NCI-H1417 (cell line): ENCODE results near the gene BBS2.

Experiments used
- DNase-seq, 3 experiments: peaks; one replicate each; lab custom pipeline; 2025; lab: John Stamatoyannopoulos, UW

Gene BBS2

GRCh38 chr16:56477096-56477878 is 42.5 kb downstream of the BBS2 start:
- no peak for DNase-seq

DNA sequence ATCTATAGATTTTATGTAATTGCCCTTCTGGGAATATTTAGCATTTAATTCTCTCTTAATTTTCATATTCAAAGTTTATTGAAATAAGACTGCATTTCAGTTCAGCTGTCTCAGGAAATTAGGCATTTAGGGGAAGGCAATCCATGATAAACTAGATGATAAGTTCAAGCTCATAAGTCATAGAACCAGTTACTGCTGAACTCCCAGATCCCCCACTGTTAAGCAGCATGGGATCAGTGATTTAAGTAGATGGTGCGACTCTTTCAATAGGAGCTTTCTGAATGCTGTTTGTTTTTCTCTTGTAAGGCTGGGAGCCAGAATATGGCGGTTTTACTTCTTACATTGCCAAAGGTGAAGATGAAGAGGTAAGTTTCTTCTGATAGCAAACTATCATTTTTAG is 44.6 kb downstream of the BBS2 start:
- DNase-seq: peak in 2 of 3 experiments; percentile 24 to 66

- DNase-seq: no peak
These were observed 49.2 kb downstream of the BBS2 start for GRCh38 chr16:56470666-56471065.

DNA sequence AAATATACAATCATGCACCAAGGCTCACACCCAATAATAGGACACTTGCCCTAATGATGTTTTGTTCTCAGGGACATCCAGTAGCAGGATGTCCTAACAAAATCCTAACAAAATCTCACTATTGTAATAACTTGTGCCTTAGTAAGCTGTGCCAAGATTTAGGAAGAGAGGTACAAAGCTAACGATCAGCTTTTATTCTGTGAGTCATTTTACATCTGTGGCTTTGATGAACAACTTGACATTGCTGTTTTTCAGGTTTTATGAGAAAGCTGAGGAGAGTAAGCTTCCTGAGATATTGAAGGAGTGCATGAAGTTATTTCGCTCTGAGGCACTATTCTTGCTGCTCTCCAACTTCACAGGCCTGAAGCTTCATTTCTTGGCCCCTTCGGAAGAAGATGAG is 49.6 kb downstream of the BBS2 start:
- DNase-seq: no peak

DNA sequence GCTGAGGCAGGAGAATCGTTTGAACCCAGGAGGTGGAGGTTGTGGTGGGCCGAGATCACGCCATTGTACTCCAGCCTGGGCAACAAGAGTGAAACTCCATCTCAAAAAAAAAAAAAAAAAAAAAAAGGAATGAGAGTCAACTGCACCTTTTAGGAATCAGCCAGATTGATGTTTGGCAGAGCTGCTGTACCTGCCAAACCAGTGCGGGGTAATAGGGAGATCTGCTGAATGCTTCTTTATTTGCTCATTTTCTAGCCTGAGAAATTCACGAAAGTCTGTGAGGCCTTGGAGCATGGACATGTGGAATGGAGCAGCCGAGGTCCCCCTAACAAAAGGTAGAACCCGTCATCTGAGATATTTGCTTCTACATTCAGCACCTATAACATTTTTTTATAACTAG is 50.1 kb downstream of the BBS2 start:
- no peak for DNase-seq

GRCh38 chr16:56468800-56469199 is 51.0 kb downstream of the BBS2 start:
- no peak for DNase-seq

DNA sequence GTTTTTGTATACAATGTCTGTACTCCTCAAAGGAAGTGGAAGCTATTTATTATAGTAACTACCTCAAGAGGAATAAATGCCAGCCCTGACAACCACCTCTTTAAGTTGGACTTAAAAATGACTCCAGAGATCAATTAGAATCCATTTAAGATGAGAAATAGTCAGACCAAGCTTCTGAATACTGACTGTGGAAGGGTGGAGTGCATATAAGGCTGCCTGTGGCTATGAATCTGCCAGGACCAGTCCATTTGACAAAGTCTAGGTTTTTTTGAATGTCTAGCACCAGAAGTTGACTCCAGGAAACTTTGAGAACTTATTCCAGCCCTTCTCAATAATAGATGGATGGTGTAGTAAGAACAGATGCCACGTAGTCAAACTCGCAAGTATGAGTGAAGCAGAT is 53.5 kb downstream of the BBS2 start:
- DNase-seq: no peak

DNA sequence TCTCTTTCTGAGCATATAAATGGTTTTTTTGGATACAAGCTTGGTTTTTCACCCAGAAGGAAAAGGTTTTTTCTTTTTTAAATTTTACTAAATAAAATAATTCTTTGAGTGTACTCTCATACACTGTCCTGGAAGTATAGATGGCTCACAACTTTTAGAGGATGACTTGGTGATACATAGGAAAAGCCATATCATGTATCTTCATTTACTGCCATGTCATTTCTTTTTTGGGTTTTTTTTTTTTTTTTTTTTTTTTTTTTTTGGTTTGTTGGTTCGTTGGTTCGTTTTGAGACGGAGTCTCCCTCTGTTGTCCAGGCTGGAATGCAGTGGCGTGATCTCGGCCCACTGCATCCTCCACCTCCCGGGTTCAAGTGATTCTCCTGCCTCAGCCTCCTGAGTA is 56.7 kb downstream of the BBS2 start:
- no peak for DNase-seq

DNA sequence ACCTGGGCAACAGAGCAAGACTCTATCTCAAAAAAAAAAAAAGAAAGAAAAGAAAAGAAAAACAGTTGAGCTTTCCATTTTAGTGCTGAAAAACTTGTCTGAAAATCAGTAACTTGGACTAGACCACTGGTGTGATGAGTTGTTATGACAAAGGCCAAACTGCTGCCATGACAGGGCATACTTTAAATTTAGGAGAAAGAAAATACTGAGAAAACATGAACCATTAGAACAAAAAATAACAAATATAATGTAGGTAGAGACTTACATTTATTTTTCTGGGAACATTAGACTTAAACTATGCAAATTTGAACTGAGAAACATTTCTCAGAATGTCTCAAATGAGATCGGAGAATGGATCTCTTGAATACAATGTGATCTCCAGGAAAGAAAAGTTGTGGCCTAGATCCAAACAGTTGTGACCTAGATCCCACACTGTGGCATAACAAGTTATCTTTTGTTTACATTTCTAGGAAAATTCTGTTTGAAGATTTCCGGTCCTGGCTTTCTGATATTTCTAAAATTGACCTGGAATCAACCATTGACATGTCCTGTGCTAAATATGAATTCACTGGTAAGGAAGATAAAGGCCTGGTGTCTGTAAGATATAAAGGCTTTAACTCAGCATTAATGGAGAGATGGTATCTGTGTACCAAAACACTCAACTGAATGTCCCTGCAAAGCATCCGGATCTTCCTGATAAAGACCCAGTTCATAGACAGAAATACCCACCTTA is 57.6 kb downstream of the BBS2 start:
- DNase-seq: no peak

DNA sequence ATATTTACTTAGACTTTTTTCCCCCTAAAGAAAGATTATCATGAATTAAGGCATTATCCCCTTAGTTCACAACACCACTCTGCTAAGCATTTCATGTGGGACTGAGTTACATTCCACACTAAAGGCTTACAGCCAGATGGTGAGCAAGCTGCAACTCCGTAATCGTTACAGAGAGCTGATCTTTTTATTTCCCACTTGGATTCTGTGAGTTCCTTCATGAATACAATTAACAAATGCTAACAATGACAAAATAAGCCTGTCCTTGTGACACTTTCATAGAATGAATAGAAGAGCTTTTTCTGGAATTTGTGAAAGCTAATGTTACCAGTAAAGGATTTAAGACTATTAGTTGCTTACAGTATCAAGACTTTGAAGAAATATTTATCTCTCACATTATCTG is 59.7 kb downstream of the BBS2 start:
- no peak for DNase-seq

DNA sequence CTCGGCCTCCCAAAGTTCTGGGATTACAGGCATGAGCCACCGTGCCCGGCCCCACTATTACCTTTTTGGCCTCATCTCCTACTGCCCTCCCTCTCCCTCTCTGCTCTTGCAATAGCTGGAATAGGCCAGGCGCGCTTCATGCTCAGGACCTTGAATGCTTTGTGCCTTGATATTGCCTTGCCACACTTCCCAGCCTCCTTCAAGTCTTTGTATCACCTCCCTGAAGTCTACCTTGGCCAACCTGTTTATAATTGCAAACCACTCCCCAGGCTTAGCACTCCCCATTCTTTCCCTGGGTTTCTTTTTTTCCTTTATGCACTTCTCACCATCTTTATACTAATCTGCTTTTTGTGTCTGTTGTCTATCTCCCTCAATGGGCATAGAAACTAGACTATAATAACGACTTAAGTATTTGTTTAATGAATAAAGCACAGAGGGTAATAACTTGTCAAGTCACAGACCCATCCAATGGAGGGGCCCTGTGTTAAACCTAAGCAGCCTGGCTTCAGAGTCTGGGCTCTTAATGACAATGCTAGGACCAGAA is 61.8 kb downstream of the BBS2 start:
- no peak for DNase-seq

GRCh38 chr16:56451753-56452689 is 67.8 kb downstream of the BBS2 start:
- peak; percentile 5 to 68 (median 40) for DNase-seq

DNA sequence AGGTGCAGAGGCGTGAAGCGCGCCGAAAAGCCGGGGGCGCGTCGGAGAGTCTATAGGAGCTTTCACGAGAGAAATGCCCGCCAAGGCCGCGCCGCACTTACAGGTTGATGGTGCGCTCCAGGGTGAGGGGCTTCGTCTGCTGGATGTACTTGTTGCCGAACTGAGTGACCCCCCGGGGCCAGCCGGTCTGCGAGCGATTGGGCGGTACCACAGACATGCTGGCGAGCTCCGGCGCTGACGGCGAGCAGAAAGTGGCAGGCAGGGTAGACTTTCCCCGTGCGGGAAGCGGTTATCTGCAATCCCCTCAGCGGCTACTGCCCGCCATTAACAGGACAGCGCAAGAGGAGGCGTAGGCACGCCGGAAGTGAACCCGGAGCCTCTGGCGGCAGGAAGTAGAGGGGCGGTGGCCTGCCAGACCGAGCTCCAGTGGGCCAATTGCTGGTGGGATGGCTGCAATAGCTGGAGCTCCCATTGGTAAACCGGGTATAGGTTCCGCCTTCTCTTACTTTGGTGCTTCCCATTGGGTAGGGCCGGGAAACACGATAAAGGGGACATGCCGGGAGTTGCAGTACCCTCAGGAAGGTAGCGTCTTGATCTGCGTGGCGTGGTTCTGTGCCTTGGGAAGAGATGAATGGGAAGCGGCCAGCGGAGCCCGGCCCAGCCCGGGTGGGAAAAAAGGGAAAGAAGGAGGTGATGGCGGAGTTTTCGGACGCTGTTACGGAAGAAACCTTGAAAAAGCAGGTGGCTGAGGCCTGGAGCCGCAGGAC is 68.7 kb downstream of the BBS2 start, which contains the start of the genes NUDT21 and OGFOD1:
Gene NUDT21 (minus strand): TSS at position 347 of the 767 bp plus-strand sequence. CDS start 130 bp downstream, at position 217.
Gene OGFOD1 (plus strand): TSS at position 569 of the 767 bp plus-strand sequence. CDS start 59 bp downstream, at position 628.
- DNase-seq: peak; percentile 86 to 98 (median 95)

DNA sequence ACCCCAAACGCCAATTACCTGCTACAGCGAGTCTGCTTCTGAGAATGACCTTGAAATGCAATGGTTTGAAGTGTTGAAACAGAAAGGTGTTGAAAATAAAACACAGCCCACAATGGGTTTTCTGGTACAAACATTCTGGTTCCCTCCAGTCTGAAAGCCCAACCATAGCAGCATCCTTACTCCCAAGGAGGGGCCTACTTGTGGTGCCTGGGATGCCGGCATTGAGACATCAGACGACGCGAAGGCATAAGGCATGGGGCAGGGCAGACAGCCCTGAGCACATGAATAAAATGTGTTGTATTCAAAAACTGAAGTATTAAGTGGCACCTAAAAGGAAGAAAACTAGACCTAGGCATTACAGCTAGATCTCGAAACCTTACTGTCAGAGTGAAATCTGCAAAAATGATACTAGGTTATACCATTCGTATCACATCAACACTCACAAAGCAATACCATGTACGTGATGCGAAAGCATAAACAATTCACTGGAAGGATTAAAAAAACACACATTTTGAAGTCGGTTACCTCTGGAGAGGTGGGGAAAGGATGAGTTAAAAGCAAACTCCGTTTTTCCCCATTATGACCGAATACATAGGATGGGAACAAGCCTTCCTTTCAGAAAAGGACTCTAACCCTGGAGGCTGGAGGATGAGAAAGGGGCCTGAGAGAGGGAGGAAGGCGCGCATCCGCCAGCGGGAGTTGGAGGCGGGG is 69.4 kb downstream of the BBS2 start:
- DNase-seq: peak in 1 of 3 experiments; percentile 64

DNA sequence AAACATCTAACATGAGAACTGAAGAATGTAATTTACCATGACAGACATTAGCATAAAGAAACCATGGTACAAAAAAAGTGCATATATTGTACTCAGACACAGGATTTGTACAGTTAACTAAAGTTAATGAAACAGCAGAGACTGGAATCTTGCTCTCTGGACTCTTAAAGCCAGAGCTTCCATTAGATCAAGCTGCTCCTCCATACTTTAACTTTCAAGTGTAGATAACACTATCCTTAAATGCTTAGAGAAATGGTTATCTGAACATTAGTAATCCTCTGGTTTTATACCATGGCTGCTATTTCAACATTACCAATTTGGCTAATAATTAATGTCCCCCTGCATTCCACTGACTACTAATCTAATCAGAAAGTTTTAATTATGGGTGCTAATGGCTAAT is 71.8 kb downstream of the BBS2 start:
- DNase-seq: no peak

GRCh38 chr16:56447286-56447685 is 72.5 kb downstream of the BBS2 start:
- no peak for DNase-seq

DNA sequence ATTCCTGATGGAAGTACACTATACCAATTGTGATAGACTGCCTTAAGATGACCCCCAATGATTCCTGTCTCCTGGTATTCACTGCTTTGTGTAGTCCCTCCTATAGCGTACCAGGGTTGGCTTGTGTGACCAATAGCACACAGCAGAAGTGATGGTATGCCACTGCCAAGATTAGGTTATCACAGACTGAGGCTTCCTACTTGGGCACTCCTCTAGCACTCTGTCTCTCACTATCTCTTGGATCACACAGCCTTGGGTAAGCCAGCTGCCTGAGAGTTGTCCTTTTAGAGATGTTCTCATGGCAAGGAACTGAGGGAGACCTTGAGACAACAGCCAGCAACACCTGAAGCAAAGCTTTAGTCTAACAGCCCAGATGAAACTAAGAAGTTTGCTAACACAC is 81.8 kb downstream of the BBS2 start:
- DNase-seq: no peak

DNA sequence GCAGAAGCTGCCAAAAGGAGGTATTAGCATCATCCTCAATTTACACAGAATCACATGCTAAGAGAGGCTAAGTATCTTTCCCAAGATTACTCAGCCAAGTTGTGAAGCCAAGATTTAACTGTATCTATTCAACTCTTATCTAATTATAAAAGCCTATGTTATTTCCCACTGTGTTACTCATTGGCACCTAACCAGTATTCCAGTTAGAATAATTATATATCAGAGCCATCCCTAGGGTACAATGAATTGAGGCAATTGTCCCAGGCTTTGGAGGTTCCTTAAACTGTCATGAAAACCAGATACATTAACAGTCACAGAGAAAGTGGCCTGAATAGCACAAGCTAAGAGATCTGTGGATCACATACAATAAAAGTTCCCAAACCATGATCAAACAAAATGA is 83.6 kb downstream of the BBS2 start:
- no peak for DNase-seq
